GM13976 (cell line): ENCODE data around the gene NOC4L.

ENCODE experiments used
- DNase-seq: peaks from one replicate; pipeline ENCODE4 v3.0.0; 2012; ENCODE audit warnings: low spot score
- CTCF ChIP-seq: IDR thresholded peaks from 2 replicates; pipeline ENCODE4 v1.5.1; 2012; ENCODE audit warnings: borderline replicate concordance, mild to moderate bottlenecking; ENCODE audit not compliant: insufficient read depth; ENCODE audit errors: extremely low read depth, missing control alignments, control extremely low read depth
- in situ Hi-C: fragments of 300-500 bp; cut with MboI; formaldehyde crosslinking; loops from one replicate; pipeline ENCODE4 v1.12.0; 2022; ENCODE audit warnings: low sequenced_read_pairs, mixed read lengths, inconsistent platforms; ENCODE audit not compliant: unreplicated experiment

The NOC4L gene

GRCh38 chr12:132156573-132157325, 12.5 kb downstream of the NOC4L start:
- TF ChIP-seq CTCF: no peak
- no peak for DNase-seq
- in situ Hi-C loops: no loop called here

GRCh38 chr12:132157733-132158409, 13.6 kb downstream of the NOC4L start:
- no peak for TF ChIP-seq CTCF
- in situ Hi-C loops: no loop called here
- no peak for DNase-seq

- DNase-seq: no peak
- TF ChIP-seq CTCF: no peak
- in situ Hi-C loops: no loop called here
Measured at GRCh38 chr12:132158677-132159554, 14.7 kb downstream of the NOC4L start.

GRCh38 chr12:132159555-132160003, 15.3 kb downstream of the NOC4L start:
- DNase-seq: no peak
- no peak for TF ChIP-seq CTCF
- in situ Hi-C loops: no loop called here

- in situ Hi-C loops: no loop called here
- TF ChIP-seq CTCF: no peak
- DNase-seq: no peak
Measured at GRCh38 chr12:132160016-132160415, 15.8 kb downstream of the NOC4L start.

- TF ChIP-seq CTCF: no peak
- in situ Hi-C loops: no loop called here
Measured at GRCh38 chr12:132160601-132161035, 16.4 kb downstream of the NOC4L start.

More at GRCh38 chr12:132160601-132161035, 16.4 kb downstream of the NOC4L start:
- no peak for DNase-seq
